H1 (cell line): Measurements from ENCODE around the gene MARVELD2. TPM values are rescaled to one million over a fixed set of nuclear protein-coding genes. Genes with fewer than 3 reads are reported as not detected.

Experiments used
- BACH1 ChIP-seq: IDR thresholded peaks from 2 replicates; pipeline ENCODE4 v1.6.1; 2012; ENCODE audit warnings: low read length, improper control_type of control experiment
- BRCA1 ChIP-seq: IDR thresholded peaks from 2 replicates; pipeline ENCODE4 v1.6.1; 2012; ENCODE audit warnings: low read depth, low read length, improper control_type of control experiment
- CBX8 ChIP-seq: fragments of 300-800, 300-1000 bp; sonication (generic); IDR thresholded peaks from 2 replicates; pipeline ENCODE4 v1.7.1; 2016; ENCODE audit warnings: low read depth, low read length, borderline replicate concordance
- CTBP2 ChIP-seq: IDR thresholded peaks from 2 replicates; pipeline ENCODE4 v1.7.0; 2011; ENCODE audit warnings: borderline replicate concordance, mild to moderate bottlenecking, moderate library complexity, mixed read lengths, low read length; ENCODE audit not compliant: insufficient read depth, insufficient read length
- EZH2 ChIP-seq: fragments of 200-600 bp; sonication (generic); IDR thresholded peaks from 2 replicates; pipeline ENCODE4 v1.7.1; 2012; ENCODE audit warnings: low read depth, mild to moderate bottlenecking, moderate library complexity, low read length, inconsistent platforms; ENCODE audit not compliant: severe bottlenecking
- GTF2F1 ChIP-seq: IDR thresholded peaks from 2 replicates; pipeline ENCODE4 v1.6.1; 2012; ENCODE audit warnings: low read depth, low read length, improper control_type of control experiment, borderline replicate concordance
- JUND ChIP-seq: IDR thresholded peaks from 2 replicates; pipeline ENCODE4 v1.6.1; 2011; ENCODE audit warnings: mild to moderate bottlenecking, improper control_type of control experiment, low read length
- NANOG ChIP-seq: IDR thresholded peaks from 2 replicates; pipeline ENCODE4 v1.6.1; 2011; ENCODE audit warnings: low read length, low read depth, mild to moderate bottlenecking, inconsistent platforms; ENCODE audit not compliant: insufficient read depth, poor library complexity, severe bottlenecking
- PHF8 ChIP-seq: fragments of 200-600 bp; sonication (generic); conservative IDR thresholded peaks from 2 replicates; pipeline ENCODE4 v1.7.1; 2012; ENCODE audit warnings: low read depth, mild to moderate bottlenecking, inconsistent platforms, low read length, moderate library complexity
- POLR2A ChIP-seq, 2 experiments: IDR thresholded peaks; 1 replicate in 1 of 2; 2 replicates in 1 of 2; pipeline ENCODE4 v1.6.1; 2011; ENCODE audit warnings: low read depth in 2 of 2, low read length in 2 of 2, mild to moderate bottlenecking in 2 of 2; ENCODE audit errors: control extremely low read depth in 1 of 2
- POLR2AphosphoS5 ChIP-seq: IDR thresholded peaks from 2 replicates; pipeline ENCODE4 v1.6.1; 2011; ENCODE audit warnings: low read depth, low read length
- RBBP5 ChIP-seq: IDR thresholded peaks from 2 replicates; pipeline ENCODE4 v1.7.1; 2012; ENCODE audit warnings: low read depth, mild to moderate bottlenecking, inconsistent platforms, low read length, moderate library complexity, borderline replicate concordance
- RNF2 ChIP-seq: fragments of 200-900, 300-1000 bp; sonication (generic); IDR thresholded peaks from 2 replicates; pipeline ENCODE4 v1.7.1; 2016; ENCODE audit warnings: borderline replicate concordance, low read depth, mild to moderate bottlenecking, antibody characterized with exemption, low read length; ENCODE audit not compliant: poor library complexity, severe bottlenecking; ENCODE audit errors: missing control alignments
- RXRA ChIP-seq: IDR thresholded peaks from 2 replicates; pipeline ENCODE4 v1.6.1; 2011; ENCODE audit warnings: low read depth, mild to moderate bottlenecking, low read length, moderate library complexity; ENCODE audit not compliant: insufficient read depth
- TAF1 ChIP-seq: IDR thresholded peaks from 2 replicates; pipeline ENCODE4 v1.6.1; 2011; ENCODE audit warnings: mild to moderate bottlenecking, low read depth, low read length
- polyA plus RNA-seq, 7 experiments: library from polyadenylated mRNA; depleted of rRNA in 3 of 7; stranded (reverse) in 5 of 7; unstranded in 2 of 7; fragments of >200 nt in 5 of 7; fragments of 200-250 nt in 2 of 7; gene quantifications; 1 replicate in 5 of 7; 2 replicates in 1 of 7; 4 replicates in 1 of 7; pipeline versions ENCODE4 v1.2.1 to v1.2.3, GENCODE V29; 2011 to 2013; ENCODE audit warnings: missing spikeins in 2 of 7, mixed read lengths in 2 of 7
- total RNA-seq: library from RNA; stranded (reverse); fragmentation: NEBNext Ultra II Directional; extraction: Animal tissue kit (Norgen Biotek cat#: 25700); gene quantifications from 2 replicates; pipeline ENCODE4 v1.2.1, GENCODE V29; 2021
- TF ChIP-seq, protein P1 (sequence below), 3 experiments: IDR thresholded peaks; 1 replicate in 2 of 3; 2 replicates in 1 of 3; pipeline versions ENCODE4 v1.5.1 to v1.6.1; 2011; ENCODE audit warnings: low read length in 3 of 3, mild to moderate bottlenecking in 3 of 3, inconsistent platforms in 2 of 3, low read depth in 1 of 3, moderate library complexity in 1 of 3; ENCODE audit not compliant: insufficient read depth in 1 of 3; ENCODE audit errors: control extremely low read depth in 1 of 3
- TF ChIP-seq, protein P2 (sequence below): IDR thresholded peaks from 2 replicates; pipeline ENCODE4 v1.6.1; 2011; ENCODE audit warnings: low read length, improper control_type of control experiment
- TF ChIP-seq, protein P3 (sequence below): IDR thresholded peaks from 2 replicates; pipeline ENCODE4 v1.6.1; 2012; ENCODE audit warnings: inconsistent platforms

Gene MARVELD2
- total and polyA plus RNA-seq, 2 of the 8 experiments (the other 6 are each of a cell fraction or from before 2014, with no cell fraction given) = 18.7 to 31.0 TPM

DNA sequence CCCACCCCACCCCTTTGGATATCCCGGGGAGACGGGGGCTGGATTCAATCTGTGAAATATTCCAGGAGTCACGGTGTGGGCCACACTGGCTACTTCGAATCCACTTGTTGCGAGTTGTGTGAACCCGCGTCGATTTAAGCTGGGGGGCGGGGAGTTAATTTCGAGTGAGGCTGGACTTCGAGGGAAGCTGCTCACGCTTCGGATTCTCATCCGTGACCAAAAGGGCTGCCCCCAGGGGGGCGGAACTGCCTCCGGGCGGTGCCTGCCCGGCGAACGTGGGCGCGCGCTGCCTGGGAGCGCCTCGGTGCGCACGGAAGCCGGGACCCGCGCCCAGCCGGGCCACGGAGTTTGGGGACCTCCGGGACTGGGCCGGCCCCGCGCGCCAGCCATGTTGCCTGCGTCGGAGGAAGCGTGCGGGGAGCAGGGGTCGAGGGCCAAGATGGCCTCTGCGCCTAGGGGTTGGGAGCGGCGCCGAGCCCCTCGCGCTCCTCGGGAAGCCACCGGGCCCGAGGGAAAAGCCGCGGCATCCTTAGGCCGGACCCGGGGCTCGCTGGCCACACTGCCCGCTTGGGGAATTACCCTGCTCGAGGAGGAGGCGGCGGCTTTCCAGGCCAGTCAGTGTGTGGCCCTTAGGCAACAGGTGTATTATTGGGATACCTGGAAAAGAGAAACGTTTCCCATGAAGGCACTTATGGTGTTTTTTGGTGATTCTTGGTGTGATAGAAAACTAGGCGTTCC is 78.6 kb downstream of the MARVELD2 start (continued):
- TF ChIP-seq, protein P1, sequence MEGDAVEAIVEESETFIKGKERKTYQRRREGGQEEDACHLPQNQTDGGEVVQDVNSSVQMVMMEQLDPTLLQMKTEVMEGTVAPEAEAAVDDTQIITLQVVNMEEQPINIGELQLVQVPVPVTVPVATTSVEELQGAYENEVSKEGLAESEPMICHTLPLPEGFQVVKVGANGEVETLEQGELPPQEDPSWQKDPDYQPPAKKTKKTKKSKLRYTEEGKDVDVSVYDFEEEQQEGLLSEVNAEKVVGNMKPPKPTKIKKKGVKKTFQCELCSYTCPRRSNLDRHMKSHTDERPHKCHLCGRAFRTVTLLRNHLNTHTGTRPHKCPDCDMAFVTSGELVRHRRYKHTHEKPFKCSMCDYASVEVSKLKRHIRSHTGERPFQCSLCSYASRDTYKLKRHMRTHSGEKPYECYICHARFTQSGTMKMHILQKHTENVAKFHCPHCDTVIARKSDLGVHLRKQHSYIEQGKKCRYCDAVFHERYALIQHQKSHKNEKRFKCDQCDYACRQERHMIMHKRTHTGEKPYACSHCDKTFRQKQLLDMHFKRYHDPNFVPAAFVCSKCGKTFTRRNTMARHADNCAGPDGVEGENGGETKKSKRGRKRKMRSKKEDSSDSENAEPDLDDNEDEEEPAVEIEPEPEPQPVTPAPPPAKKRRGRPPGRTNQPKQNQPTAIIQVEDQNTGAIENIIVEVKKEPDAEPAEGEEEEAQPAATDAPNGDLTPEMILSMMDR (IDR thresholded peaks at IDR 0.05; ENCODE audit: control extremely low read depth in 1 of 3, insufficient read depth in 1 of 3, low read depth in 1 of 3, low read length in 3 of 3) = no peak
- TF ChIP-seq JUND (no peak), CBX8 (no peak), RBBP5 (peak; percentile 79; the same call in 1 of the 2 replicates), RNF2 (no peak), BACH1 (no peak), BRCA1 (no peak), EZH2 (no peak), TAF1 (peak; percentile 60), POLR2A (IDR thresholded peaks at IDR 0.05; ENCODE audit: control extremely low read depth in 1 of 2, low read depth in 2 of 2, low read length in 2 of 2) (no peak; a peak in 1 of 3 replicates), NANOG (no peak), GTF2F1 (no peak), PHF8 (peak; percentile 70), CTBP2 (no peak), RXRA (no peak), POLR2AphosphoS5 (peak; percentile 73)
- TF ChIP-seq, protein P2, sequence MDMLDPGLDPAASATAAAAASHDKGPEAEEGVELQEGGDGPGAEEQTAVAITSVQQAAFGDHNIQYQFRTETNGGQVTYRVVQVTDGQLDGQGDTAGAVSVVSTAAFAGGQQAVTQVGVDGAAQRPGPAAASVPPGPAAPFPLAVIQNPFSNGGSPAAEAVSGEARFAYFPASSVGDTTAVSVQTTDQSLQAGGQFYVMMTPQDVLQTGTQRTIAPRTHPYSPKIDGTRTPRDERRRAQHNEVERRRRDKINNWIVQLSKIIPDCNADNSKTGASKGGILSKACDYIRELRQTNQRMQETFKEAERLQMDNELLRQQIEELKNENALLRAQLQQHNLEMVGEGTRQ = no peak
- TF ChIP-seq, protein P3, sequence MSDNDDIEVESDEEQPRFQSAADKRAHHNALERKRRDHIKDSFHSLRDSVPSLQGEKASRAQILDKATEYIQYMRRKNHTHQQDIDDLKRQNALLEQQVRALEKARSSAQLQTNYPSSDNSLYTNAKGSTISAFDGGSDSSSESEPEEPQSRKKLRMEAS = peak; percentile 88
